Stimulated activated CD4-positive, alpha-beta T cell treated with anti-CD3 and anti-CD28 coated beads, Interleukin-2, amount 100 ng/mL, for 24 hours (primary cell): ENCODE data around the gene HDHD5.

Experiments used
- DNase-seq, 2 donors: peaks; one replicate each; pipeline ENCODE4 v3.0.0-alpha.2; 2020

The HDHD5 gene

GRCh38 chr22:17105143-17106129 lies 53.6 kb downstream of the HDHD5 start:
- DNase-seq: no peak

DNA sequence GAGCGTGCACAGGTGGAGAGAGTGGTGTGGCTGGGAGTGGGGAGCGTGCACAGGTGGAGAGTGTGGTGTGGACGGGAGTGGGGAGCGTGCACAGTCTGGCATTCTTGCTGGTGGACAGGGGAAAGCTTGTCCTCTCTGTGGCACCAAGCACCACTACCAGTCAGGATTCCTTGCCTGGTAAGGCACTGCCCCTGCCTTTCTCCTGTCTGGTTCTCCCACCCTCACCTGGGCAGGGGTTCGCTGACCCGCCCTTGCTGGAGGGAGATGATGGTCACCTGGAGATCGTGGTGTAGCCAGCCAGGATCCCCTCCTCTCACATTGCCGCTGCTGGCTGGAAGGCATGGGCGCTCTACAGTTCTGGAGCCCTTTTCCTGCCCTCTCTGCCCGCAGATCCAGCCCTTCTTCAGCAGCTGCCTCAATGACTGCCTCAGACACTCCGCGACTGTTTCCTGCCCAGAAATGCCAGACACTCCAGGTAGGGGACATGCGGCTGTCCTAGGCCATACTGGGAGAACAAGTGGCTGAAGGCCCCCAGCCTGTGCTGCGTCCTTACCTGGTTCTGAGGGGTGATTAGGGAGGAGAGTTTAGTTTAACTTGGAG lies 54.6 kb downstream of the HDHD5 start:
- DNase-seq: no peak

- no peak for DNase-seq
Observed at GRCh38 chr22:17103351-17103750, 55.7 kb downstream of the HDHD5 start.

GRCh38 chr22:17102297-17102667 lies 56.8 kb downstream of the HDHD5 start:
- DNase-seq: no peak

GRCh38 chr22:17101475-17102296 lies 57.4 kb downstream of the HDHD5 start:
- no peak for DNase-seq

GRCh38 chr22:17100621-17101020 lies 58.5 kb downstream of the HDHD5 start:
- DNase-seq: no peak

DNA sequence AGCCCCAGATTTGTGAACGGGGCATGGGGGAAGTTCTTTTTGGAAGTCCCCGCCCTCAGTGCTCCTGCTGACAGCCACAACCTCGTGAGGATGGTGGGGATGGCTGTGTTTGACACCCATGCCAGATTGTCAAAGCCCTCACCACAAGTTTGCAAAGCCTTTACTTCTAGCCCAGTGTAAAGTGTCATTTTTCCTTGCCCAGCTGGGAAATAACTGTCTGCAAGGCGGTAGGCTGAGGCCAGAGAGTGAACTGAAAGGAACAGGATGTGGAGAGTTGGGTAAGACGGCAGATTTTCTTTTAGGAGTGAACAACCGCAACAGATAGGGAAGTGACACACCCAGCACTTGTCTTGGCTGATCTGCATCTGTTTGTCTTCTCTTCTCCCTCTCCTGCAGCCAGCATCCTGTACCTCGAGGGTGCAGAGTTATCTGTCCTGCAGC lies 60.7 kb downstream of the HDHD5 start:
- DNase-seq: peak in 1 of 2 donors; percentile 15

DNA sequence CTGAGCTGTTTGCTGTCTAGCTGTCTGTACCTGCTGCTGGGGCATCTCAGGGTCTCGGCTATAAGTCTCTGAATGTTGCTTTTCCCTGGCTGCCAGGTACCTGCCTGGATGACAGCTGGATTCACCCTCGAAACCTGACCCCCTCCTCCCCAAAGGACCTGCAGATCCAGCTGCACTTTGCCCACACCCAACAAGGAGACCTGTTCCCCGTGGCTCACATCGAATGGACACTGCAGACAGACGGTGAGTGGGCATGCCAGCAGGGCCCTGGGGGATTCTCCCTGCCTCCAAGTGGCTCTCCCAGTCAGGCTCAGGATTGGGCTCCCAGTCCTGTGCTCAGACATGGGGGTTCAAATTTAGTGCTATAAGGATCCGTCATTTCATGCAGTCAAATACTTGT lies 61.4 kb downstream of the HDHD5 start:
- DNase-seq: no peak

- DNase-seq: no peak
Observed at GRCh38 chr22:17097062-17097461, 62.0 kb downstream of the HDHD5 start.

DNA sequence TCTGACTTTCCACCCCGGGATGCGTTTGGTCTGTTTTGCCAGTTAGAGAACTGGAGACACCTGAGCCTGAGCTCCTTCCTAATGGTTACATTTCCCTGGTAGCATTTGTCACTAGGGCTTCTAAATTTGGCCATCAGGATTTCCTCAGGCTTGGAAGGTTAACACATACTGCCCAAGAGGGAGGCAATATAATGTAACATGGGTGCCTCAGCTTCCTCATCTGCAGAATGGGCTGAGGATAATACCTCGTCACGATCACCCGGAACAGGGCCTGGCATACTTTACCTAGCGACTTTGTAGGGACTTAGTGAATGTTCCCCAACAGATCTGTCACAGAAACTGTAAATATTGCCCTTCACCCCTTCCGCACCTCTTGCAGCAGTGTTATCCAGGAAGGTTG lies 63.0 kb downstream of the HDHD5 start:
- DNase-seq: no peak

GRCh38 chr22:17095538-17095937 lies 63.5 kb downstream of the HDHD5 start:
- no peak for DNase-seq

DNA sequence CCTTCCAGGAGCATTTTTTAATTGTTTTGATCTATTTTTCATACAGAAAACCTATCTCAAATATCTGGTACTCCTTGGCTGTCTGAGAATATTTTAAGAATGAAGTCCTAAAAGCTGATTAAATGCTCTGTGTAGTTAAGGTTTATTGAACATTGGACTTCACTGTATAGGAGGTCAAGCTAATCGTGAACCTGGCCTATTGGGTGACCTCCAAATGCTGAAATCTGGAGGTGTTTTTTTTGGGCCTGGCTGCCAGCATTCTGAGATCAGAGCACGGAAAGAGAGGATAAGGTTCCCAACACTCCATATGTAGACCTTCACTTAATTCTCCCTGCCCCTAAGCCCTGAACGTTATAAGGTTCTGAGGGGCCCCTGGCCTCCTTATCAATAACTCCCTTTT lies 66.0 kb downstream of the HDHD5 start:
- no peak for DNase-seq

DNA sequence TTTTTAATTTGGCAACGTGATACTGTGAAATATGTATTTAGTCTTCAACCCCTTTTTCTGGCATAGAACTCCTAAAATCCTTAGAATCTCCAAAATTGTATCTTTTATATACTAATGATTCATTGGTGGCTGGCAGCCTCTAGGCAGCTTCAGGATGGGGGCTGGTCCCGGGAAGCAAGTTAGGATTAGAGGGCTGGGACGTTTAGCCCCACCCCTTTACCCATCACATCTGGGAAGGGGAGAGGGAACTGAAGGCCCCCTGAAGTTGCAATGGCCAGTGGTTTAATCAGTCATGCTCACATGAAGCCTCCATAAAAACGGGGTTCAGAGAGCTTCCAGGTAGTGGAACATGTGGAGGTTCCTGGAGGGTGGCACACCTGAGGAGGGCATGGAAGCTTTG lies 67.2 kb downstream of the HDHD5 start:
- DNase-seq: no peak

DNA sequence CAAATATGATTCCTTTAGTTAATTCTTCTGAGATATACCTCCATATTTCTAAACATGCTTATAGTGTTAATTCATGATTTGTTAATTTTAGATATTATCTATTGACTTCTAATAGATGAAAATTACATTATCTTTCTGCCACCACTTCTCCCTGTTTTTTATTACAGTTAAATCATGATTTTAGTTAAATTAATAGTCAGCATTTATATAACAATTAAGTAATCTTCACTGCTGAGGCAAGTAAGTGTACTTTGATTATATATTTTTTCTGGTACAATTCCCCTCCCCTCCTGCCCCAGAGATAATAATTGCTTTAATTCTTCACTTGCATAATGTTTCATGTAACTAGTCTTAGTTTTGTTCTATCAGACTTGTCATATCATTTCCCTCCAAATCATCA lies 68.5 kb downstream of the HDHD5 start:
- no peak for DNase-seq
